ENCODE measurements around the gene PANK2.
"Not testable (repeated sequence)": the region's sequence is repeated elsewhere in the genome, so short reads cannot be mapped to it uniquely, and the experiment has no call there.

Gene PANK2

DNA sequence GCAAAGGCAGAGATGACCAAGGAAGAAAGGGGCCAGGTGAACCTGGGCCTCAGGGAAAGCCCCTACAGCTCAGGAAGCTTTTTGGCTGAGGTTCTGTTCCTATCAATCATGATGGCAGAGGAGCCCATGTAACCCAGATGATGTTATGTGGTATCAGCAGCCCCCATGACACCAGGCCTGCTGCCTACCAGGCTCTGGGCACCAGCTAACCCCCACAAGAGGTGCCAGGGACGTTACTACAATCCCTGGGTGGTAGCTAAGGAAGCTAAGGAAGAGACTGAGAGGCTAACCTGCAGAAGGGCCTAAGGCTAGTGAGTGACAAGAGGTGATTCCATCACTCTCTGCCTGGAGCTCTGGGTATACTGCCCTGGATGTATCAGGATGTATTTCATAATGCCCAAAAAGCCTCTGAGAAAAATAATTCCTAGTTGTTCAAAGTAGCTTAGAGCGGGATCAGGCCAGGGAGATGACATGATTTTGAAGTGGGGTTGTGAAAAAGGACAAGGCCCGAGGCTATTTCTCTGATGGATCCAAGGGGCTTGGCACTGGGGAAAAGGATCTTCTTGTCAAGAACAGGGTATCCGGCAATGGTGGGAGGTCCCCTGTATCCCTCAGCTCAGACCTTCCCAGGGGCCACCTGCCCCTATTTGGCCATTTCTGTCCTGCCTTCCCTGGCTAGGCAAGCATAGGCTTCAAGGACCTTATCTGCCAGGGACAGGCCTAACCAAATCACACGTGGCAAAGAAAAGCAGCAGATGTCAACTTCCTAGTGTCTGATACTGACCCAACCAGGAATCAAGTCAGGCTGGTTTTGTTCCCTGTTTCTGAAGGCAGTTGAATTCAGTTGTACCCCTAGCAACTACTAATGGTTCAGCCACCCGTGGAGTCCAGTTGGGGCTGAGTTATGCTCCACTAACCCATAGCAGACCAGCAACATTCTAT lies 41.3 kb downstream of the PANK2 start:
- no peak for DNase-seq

DNA sequence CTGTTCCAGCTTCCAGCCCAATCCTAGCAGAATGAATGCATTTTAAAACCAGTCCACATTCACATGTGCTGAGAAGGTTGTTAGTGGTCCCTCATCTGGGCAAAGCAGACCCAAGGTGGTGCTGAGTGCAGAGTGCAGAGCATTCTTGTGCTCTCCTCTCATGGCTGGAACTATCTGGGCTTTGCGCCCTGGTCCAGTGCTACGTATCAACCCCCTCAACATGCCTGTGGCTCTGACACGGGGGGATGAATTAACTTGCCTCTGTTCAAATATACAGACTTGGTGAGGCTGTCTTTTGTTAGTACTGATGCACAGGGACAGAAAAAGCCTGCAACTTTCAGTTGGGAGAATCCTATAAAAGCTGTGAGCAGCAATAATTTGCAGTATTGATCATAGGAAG lies 42.5 kb downstream of the PANK2 start:
- no peak for DNase-seq

DNA sequence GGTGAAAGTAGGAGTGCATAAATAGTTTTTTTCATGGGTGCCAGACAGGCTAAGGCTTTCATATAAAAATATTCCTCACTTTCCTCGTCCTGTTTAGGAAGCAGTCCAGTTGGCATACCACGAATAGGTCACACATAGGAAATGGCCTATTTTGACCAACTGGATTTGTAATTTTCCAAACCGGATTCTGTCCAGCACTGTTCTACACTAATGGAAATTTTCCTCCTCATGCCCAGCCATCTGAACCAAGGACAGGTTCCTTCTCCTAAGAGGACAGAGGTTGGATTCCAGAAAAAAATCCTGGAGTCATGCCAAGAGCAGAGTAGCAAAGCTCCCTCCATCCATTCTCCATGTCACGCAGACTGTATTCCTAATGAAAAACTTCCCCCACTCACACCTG lies 43.1 kb downstream of the PANK2 start:
- DNase-seq, result no peak

DNA sequence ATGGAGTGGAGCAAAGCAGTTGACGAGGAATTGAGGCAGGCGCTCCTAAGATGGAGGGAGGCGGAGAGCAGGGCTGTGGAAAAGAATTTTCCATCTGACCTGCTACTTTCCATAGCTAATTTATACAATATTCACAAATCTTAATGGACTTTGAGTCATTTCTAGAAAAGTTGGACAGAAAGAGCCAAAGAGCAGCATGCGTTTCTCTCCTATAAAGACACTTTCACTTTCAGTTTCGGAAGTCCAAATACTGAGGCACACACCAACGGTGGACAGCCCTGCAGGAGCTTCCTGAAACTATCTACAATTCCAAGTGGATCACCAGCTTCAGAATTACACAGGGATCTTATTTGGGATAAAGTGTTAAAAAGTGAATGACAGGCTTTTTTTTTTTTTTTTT lies 43.5 kb downstream of the PANK2 start:
- no peak for DNase-seq

DNA sequence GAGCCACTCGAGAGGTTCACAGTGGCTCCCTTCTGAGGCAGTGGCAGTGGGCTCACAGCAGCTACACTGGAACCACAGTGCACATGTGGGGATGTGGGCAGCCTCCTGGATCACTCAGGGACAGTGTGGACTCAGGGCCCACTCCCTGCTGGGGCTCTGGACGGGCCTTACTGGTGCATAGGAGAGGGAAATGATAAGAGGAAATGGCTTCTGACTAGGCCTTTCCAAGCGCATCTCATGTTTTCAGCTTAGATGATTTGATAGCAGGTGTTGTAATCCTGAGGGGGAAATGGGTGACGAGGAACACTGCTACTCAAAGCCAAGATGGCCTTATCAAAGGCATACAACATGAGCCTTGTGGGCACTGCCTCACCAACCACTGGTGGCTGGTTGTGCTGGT lies 44.0 kb downstream of the PANK2 start:
- DNase-seq, result no peak

DNA sequence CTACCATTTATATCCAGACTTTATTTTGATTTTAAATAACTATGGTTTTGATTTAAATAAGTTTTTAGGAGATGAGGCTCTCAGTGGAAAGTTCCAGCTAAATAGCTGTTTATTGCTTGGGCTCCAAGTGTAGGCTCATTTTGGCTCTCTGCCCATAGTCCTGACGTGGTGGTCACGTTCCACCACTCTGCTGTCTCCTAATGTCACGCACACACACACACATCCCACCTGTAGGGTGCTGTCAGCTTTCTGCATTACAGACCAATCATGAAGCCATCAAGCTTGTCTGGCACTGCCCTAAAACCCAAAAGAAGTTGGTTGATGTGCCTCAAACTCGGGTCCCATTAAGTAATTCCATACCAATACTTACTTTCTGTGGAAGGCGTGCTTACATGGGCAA lies 45.4 kb downstream of the PANK2 start:
- no peak for DNase-seq

DNA sequence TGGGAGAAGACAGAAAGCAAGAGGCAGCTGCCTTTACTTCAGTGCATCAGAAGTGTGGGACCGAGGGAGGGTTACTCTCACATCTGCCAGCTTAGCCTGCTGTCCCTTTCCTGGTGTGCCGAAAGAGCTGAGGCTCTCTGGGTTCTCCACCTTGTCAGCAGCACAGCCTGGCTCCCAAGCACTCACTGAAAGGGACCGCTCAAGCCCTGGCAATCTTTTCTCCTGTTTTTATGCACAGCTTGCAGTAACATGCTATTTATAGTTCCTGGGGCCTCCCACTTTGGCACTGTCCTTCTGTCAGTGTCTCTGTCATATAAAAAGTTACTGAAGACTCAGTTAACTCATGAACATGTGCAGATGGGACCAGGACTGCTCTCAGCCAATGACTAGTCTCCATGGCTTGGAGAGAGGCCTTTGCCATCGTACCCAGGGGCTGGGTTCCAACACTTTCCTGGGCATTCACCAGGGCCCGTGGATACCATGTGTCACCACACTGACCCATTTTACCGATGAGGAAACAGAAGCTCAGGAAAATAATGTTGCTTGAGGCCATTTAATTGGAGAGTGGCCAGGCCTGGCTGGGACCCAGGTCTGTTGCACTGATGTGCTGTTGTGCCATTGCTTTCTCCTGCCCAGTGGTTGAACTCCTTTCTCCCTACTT lies 46.2 kb downstream of the PANK2 start:
- DNase-seq, result no peak

DNA sequence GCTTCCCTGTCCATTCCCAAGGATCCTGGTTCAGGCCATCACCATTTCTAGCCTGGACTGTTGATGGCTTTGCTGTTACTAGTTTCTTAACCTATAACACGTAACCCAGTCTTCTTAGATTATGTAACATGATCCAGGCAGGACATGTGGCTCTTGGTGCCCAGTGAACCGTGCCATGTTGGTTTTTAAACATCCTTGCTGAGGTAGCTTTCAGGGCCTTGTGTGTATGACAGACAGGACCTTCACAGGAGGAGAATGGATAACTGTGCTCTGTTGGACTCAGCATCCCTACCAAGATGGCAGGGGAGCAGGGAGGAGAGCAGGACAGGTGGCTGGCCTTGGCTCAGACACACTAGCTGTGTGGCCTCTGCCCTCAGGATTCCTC lies 46.8 kb downstream of the PANK2 start:
- DNase-seq, result no peak

DNA sequence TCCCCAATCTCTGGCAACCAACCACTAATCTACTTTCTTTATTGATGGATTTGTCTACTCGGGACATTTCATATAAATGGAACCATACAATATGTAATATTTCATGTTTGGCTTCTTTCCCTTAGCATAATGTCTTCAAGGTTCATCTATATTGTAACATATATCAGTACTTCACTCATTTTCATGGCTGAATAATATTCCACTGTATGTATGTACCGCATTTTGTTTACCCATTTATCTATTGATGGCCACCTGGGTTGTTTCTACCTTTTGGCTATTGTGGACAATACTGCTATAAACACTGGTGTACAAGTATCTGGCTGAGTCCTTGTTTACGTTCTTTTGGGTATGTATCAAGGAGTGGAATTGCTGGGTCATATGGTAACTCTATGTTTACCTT lies 48.4 kb downstream of the PANK2 start:
- DNase-seq, result no peak

DNA sequence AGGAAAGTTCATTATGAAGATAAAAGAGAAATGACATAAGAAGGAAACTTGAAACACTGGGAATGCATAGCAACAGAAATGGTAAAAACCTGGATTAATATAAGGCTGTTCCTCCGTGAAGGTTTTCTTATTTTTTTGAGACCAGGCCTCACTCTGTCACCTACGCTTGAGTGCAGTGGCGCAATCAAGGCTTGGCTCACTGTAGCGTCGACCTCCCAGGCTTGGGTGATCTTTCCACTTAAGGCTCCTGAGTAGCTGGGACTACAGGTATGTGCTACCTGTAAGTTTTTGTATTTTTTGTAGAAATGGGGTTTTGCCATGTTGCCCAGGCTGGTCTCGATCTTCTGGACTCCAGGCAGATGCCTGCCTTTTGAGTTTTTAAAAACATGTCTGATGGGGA lies 51.7 kb downstream of the PANK2 start:
- no peak for DNase-seq

DNA sequence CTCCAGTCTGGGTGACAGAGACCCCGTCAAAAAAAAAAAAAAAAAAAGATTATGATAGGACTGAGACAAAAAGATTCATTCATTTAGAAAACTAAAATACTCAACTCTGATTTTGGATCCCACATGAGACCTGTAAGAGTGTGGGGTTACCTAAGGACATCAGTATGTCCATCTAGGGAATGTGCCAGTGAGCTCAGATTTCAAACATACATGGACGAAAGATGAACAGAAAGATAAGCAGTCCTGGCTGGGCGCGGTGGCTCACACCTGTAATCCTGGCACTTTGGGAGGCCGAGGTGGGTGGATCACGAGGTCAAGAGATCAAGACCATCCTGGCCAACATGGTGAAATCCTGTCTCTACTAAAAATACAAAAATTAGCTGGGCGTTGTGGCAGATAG lies 57.5 kb downstream of the PANK2 start:
- DNase-seq, result not testable (repeated sequence)

DNA sequence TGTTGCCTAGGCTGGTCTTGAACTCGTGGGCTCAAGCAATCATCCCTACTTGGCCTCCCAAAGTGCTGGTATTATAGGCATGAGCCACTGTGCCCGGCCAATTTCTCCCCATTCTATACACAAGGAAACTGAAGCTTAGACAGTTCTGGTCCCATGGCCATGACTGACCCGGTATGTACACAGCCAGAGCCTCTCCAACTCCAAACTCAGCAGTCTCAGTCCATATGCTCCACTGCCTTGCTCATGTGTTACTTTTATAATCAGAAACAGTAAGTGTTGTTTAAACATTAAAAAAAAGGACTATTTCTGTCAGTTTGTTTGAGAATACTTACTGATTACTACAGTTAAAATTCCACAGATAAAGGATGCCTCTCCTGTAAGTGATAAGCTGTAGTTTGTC lies 75.5 kb downstream of the PANK2 start:
- no peak for DNase-seq

DNA sequence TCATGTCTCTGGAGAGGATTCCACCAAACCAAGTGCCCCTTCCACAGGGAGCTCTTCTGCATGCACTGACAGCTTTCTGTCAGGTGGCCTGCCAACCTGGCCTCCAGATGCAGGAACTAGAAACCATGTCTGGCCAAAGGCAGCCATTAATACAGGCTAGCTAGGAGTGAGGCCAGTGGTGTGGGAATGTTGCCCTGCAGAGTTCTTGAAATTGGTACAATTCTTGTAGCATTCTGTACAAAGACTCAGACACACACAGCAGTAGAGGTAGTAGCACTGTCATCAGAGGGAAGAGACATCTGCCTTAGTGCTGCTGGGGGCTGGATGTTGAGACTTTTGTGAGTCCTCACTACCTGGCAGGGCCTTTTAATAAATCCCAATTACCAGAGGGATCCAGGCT lies 77.4 kb downstream of the PANK2 start:
- no peak for DNase-seq

DNA sequence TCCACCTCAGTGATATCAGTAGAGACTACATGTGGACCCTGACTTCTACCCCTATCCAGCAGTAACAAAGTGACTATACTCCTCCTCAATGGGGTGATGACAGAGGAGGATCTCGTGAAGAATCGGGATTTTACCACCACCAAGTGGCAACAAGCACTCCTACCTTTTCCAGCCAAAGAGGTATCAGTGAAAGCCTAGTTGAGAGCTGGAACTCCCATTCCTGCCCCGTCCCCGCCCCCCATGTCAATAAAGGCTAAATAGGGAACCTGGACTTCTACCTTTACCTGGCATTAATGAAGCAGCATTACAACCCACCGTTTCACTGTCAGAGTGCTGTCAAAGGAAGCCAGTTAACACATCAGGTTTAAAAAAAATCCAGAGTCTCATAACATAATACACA lies 80.8 kb downstream of the PANK2 start:
- no peak for DNase-seq

DNA sequence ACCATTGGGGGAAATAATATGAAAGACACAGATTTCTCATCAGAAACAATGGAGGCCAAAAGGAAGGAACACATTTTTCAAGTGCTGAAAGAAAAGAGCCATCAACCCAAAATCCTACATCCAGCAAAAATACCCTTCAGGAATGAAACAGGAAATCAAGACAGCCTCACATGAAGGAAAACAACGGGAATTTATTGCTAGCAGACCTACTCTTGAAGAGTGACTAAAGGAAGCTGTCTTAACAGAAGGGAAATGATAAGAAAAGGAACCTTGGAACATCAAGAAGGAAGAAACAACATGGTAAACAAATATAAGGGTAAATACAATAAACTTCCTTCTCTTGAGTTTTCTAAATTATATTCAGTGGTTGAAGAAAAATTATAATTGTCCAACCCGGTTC lies 82.0 kb downstream of the PANK2 start:
- DNase-seq, result no peak

DNA sequence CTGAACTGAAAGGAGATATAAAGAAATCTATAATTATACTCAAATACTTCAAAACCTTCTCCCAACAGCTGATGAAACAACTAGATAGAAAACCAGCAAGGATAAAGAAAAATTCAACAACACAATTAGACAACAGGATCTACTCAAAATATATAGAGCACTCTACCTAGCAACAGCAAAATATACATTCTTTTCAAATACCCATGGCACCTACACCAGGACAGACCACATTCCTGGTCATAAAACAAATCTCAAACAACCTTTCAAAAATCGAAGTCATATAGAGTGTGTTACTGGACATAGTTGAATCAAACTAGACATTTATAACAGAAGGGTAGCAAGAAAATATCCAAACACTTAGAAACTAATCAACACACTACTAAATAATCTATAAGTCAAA lies 83.0 kb downstream of the PANK2 start:
- DNase-seq, result no peak

DNA sequence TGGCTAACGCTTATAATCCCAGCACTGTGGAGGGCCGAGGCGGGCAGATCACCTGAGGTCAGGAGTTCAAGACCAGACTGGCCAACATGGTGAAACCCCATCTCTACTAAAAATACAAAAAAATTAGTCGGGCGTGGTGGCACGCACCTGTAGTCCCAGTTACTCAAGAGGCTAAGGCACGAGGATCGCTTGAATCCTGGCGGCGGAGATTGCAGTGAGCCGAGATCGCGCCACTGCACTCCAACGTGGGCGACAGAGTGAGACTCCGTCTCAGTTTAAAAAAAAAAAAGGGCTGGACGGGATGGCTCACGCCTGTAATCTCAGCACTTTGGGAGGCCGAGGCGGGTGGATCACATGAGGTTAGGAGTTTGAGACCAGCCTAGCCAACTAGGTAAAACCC lies 83.4 kb downstream of the PANK2 start:
- not testable (repeated sequence) for DNase-seq

DNA sequence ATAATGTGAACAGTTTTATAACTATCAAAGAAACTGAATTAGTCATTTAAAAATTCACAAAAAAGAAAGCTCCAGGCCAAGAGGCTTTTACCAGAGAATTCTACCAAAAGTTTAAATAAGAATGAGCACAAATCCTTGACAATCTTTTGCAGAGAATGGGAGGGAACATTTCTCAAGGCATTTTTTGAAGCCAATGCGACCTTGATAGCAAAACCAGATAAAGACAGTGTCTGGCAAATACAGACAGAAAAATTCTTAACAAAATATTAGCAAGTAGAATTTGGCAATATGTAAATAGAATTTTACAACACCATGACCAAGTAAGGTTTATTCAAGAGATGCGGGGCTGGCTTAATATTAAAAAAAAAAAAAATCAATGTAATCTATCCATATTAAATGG lies 84.5 kb downstream of the PANK2 start:
- DNase-seq, result no peak

DNA sequence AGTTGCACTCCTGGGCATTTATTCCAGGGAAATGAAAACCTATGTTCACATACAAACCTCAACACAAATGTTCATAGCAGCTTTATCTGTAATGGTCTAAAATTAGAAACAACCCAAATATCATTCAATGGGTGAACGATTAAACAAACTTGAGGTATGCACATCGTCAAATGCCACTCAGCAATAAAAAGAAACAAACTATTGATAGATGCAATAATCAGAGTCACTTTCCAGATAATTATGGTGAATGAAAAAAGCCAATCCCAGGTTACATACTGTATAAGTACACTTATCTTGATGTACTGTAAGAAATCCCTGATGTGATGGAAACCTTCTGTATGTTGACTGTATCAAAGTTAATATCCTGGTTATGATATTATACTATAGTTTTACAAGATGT lies 87.3 kb downstream of the PANK2 start:
- no peak for DNase-seq

All from NCI-H1436 treated with DMSO at 0.1 percent for 48 hours (cell line).